Prostate gland (tissue), 2 donors: ENCODE results near the gene MORC4. TPM values are rescaled to one million over a fixed set of nuclear protein-coding genes. Genes with fewer than 3 reads are reported as not detected.
A peak's percentile ranks its signal among the peaks of the same experiment; 100 is the strongest.

Source experiments
- DNase-seq: peaks from one replicate; pipeline ENCODE4 v3.0.0-alpha.2; 2019; ENCODE audit warnings: low spot score
- H3K27ac ChIP-seq, 2 donors: fragments of 200-600 bp; sonication (generic); 2 replicates each; pipeline ENCODE4 v1.5.1; 2017 to 2019
- H3K27me3 ChIP-seq: fragments of 200-600 bp; sonication (generic); replicated peaks from 2 replicates; pipeline ENCODE4 v1.5.1; 2019; ENCODE audit not compliant: insufficient read depth
- H3K36me3 ChIP-seq, 2 donors: fragments of 200-600 bp; sonication (generic); 1 replicate in 1 of 2; 2 replicates in 1 of 2; pipeline versions ENCODE4 v1.5.1 to v1.8.1; 2017 to 2019
- H3K4me1 ChIP-seq: fragments of 200-600 bp; sonication (generic); replicated peaks from 2 replicates; pipeline ENCODE4 v1.5.1; 2019
- H3K4me3 ChIP-seq, 2 donors: fragments of 200-600 bp; sonication (generic); 2 replicates each; pipeline ENCODE4 v1.5.1; 2017 to 2019
- H3K9me3 ChIP-seq: fragments of 200-600 bp; sonication (generic); 2 replicates; pipeline ENCODE4 v1.5.1; 2017
- CTCF ChIP-seq, 4 experiments: fragments of 200-600 bp in 2 of 4; fragments of 450-650 bp in 2 of 4; sonication (generic) in 2 of 4; IDR thresholded peaks; 1 replicate in 3 of 4; 2 replicates in 1 of 4; pipeline ENCODE4 v1.5.1; 2016 to 2019; ENCODE audit warnings: antibody characterized with exemption in 4 of 4, mild to moderate bottlenecking in 2 of 4, moderate library complexity in 2 of 4
- POLR2A ChIP-seq: fragments of 450-650 bp; IDR thresholded peaks from one replicate; pipeline ENCODE4 v1.6.1; 2016; ENCODE audit warnings: antibody characterized with exemption, mild to moderate bottlenecking
- POLR2AphosphoS5 ChIP-seq: sonication (generic); formaldehyde crosslinking; IDR thresholded peaks from one replicate; pipeline ENCODE4 v1.6.1; 2017; ENCODE audit warnings: antibody characterized with exemption
- WGBS: methylation state at CpG from one replicate; pipeline ENCODE4 v1.1.5; 2018; 5-methylcytosine and 5-hydroxymethylcytosine counted together
- intact Hi-C: fragments of 100-400 bp; cut with DNase I; formaldehyde crosslinking; loops from one replicate; pipeline ENCODE4 v1.14.2; 2022
- total RNA-seq, 2 donors: library from RNA; depleted of rRNA; stranded (reverse); fragments of >200 nt; gene quantifications; one replicate each; pipeline ENCODE4 v1.1.0, GENCODE V29; 2016

Gene MORC4
- total RNA-seq, 2 donors from 2014 or later = 20.4 to 36.1 TPM

- TF ChIP-seq POLR2A (no peak), CTCF (IDR thresholded peaks at IDR 0.05) (no peak), POLR2AphosphoS5 (no peak)
Measured at GRCh38 chrX:107008034-107008433, 8.0 kb upstream of the MORC4 start.

GRCh38 chrX:106999002-106999975 lies 723 bp downstream of the MORC4 start:
- H3K9me3 ChIP-seq = no peaks in the 10 kb centered on the region
- no peaks in the 10 kb centered on the region for H3K36me3 ChIP-seq
- H3K4me1 ChIP-seq = no peaks in the 10 kb centered on the region
- WGBS = 0% methylated on average over 21 of the region's 88 CpGs
- peak overlapping the region; percentile 63 to 70 for H3K27ac ChIP-seq
- TF ChIP-seq POLR2AphosphoS5 = peak; percentile 18
- peak in 3 of 4 experiments; percentile 28 to 43 (median 41) for TF ChIP-seq CTCF (IDR thresholded peaks at IDR 0.05)
- no peak for TF ChIP-seq POLR2A
- peak; percentile 48 for DNase-seq
- no peaks in the 10 kb centered on the region for H3K27me3 ChIP-seq
- intact Hi-C loops = loop anchor here (10.0 kb wide), 1 partner anchor 626 kb away; the partner anchor contains the start of gene PRPS1
- H3K4me3 ChIP-seq = peak overlapping the region; percentile 47 to 50

More at GRCh38 chrX:107008034-107008433, 8.0 kb upstream of the MORC4 start:
- Histone ChIP-seq H3K9me3 (no peaks in the 10 kb centered on the region), H3K4me1 (no peaks in the 10 kb centered on the region), H3K36me3 (no peaks in the 10 kb centered on the region), H3K27me3 (no peaks in the 10 kb centered on the region), H3K27ac (no peak overlapping the region), H3K4me3 (no peak overlapping the region)
- DNase-seq = no peak
- intact Hi-C loops = loop anchor here (10.0 kb wide), 1 partner anchor 767 kb away; the partner anchor contains the start of genes NCBP2L and TSC22D3
- 100% methylated on average over 2 of the region's 4 CpGs for WGBS

GRCh38 chrX:106997611-106998010 lies 2.4 kb downstream of the MORC4 start:
- Histone ChIP-seq H3K4me3 (no peak overlapping the region), H3K27me3 (no peaks in the 10 kb centered on the region), H3K4me1 (no peaks in the 10 kb centered on the region), H3K27ac (no peak overlapping the region), H3K9me3 (no peaks in the 10 kb centered on the region), H3K36me3 (no peaks in the 10 kb centered on the region)
- no peak for DNase-seq
- 79% methylated on average over 3 of the region's 3 CpGs for WGBS
- no peak for TF ChIP-seq POLR2AphosphoS5
- TF ChIP-seq CTCF (IDR thresholded peaks at IDR 0.05) = no peak
- no peak for TF ChIP-seq POLR2A
- intact Hi-C loops = loop anchor here (10.0 kb wide), 1 partner anchor 627 kb away; the partner anchor contains the start of gene PRPS1

- Histone ChIP-seq H3K4me1 (no peaks in the 10 kb centered on the region), H3K27ac (no peak overlapping the region), H3K9me3 (no peaks in the 10 kb centered on the region), H3K27me3 (no peaks in the 10 kb centered on the region), H3K4me3 (no peak overlapping the region), H3K36me3 (no peaks in the 10 kb centered on the region)
- intact Hi-C loops = loop anchor here (10.0 kb wide), 1 partner anchor 629 kb away; the partner anchor contains the start of gene PRPS1
- no peak for DNase-seq
- TF ChIP-seq POLR2AphosphoS5 = no peak
- WGBS = 93% methylated on average over 2 of the region's 2 CpGs
Measured at GRCh38 chrX:106995678-106996077, 4.3 kb downstream of the MORC4 start.

GRCh38 chrX:106987488-106987887 lies 12.5 kb downstream of the MORC4 start:
- no peak for DNase-seq
- intact Hi-C loops = no loop called here
- WGBS = 60% methylated on average over 2 of the region's 2 CpGs
- Histone ChIP-seq H3K27ac (no peak overlapping the region), H3K4me1 (no peaks in the 10 kb centered on the region), H3K4me3 (no peak overlapping the region), H3K36me3 (no peaks in the 10 kb centered on the region), H3K27me3 (no peaks in the 10 kb centered on the region), H3K9me3 (no peaks in the 10 kb centered on the region)
- TF ChIP-seq CTCF (IDR thresholded peaks at IDR 0.05) = no peak
